HL-60 (cell line): ENCODE results near the gene HECW1.

Experiments
- CTCF ChIP-seq: IDR thresholded peaks from one replicate; pipeline ENCODE4 v1.5.1; 2011; ENCODE audit warnings: low read length, control low read depth, inconsistent platforms; ENCODE audit not compliant: insufficient read depth
- GABPA ChIP-seq: IDR thresholded peaks from 2 replicates; pipeline ENCODE4 v1.6.1; 2012; ENCODE audit warnings: low read depth
- POLR2AphosphoS5 ChIP-seq: IDR thresholded peaks from 2 replicates; pipeline ENCODE4 v1.6.1; 2012; ENCODE audit warnings: low read depth
- REST ChIP-seq: IDR thresholded peaks from 2 replicates; pipeline ENCODE4 v1.6.1; 2012; ENCODE audit warnings: low read depth; ENCODE audit not compliant: insufficient replicate concordance

DNA sequence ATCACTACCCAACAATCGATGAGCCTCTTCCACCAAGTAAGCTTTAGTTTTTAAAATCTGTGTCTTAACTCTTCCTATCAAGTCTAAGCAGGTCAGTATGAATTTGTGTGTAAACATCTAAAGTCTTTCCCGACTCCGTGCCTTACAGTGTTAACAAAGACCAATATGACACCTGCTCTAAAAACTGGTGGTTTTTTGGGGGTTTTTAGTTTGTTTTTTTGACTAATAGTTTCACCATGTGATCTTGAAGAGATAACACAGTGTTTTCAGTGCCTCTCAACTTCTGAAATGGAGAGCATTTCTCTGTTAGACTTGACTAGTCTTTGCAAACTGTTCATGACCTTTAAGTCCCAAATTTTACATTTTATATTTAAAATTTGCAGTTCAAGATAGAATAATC, 338.4 kb downstream of the HECW1 start:
- TF ChIP-seq REST (no peak), CTCF (no peak), POLR2AphosphoS5 (no peak), GABPA (no peak)
